Cardiac muscle cell (in vitro differentiated cells and primary cell): ENCODE results near the gene GPBP1L1. TPM values are rescaled to one million over a fixed set of nuclear protein-coding genes. Genes with fewer than 3 reads are reported as not detected.

Source experiments
- DNase-seq, 2 donors: peaks; one replicate each; pipeline versions ENCODE4 v3.0.0 to v3.0.0-alpha.2; 2010 to 2017; ENCODE audit warnings: low read depth in 1 of 2, low spot score in 1 of 2
- H3K27ac ChIP-seq: fragments of 200-600 bp; sonication (generic); 2 replicates; pipeline ENCODE4 v1.5.1; 2016
- H3K27me3 ChIP-seq: fragments of 200-600 bp; sonication (generic); 2 replicates; pipeline ENCODE4 v1.6.0; 2016; ENCODE audit warnings: control low read depth
- H3K36me3 ChIP-seq: fragments of 200-600 bp; sonication (generic); 2 replicates; pipeline ENCODE4 v1.5.1; 2016; ENCODE audit warnings: control low read depth
- H3K4me1 ChIP-seq: fragments of 200-600 bp; sonication (generic); 2 replicates; pipeline ENCODE4 v1.8.1; 2017; ENCODE audit warnings: low read depth, mild to moderate bottlenecking, mixed run types
- H3K4me3 ChIP-seq: fragments of 200-600 bp; sonication (generic); 2 replicates; pipeline ENCODE4 v1.5.1; 2016; ENCODE audit warnings: mild to moderate bottlenecking
- H3K9me3 ChIP-seq: fragments of 200-600 bp; sonication (generic); 2 replicates; pipeline ENCODE4 v1.5.1; 2017; ENCODE audit warnings: low read depth, mild to moderate bottlenecking, control low read depth
- polyA plus RNA-seq: library from polyadenylated mRNA; unstranded; fragments of >200 nt; fragmentation: Nextera tagmentation; extraction: Ambion mirVana; gene quantifications from 2 replicates; pipeline ENCODE4 v1.2.1, GENCODE V29; 2016
- total RNA-seq: library from RNA; depleted of rRNA; stranded (reverse); fragments of >200 nt; gene quantifications from 2 replicates; pipeline ENCODE4 v1.2.3, GENCODE V29; 2016
- TF ChIP-seq, protein P1 (sequence below): IDR thresholded peaks from 2 replicates; pipeline ENCODE4 v1.5.1; 2012; ENCODE audit warnings: low read depth, mild to moderate bottlenecking, low read length

Gene GPBP1L1
- total and polyA plus RNA-seq, 2 experiments from 2014 or later, result 79.5 to 96.3 TPM

DNA sequence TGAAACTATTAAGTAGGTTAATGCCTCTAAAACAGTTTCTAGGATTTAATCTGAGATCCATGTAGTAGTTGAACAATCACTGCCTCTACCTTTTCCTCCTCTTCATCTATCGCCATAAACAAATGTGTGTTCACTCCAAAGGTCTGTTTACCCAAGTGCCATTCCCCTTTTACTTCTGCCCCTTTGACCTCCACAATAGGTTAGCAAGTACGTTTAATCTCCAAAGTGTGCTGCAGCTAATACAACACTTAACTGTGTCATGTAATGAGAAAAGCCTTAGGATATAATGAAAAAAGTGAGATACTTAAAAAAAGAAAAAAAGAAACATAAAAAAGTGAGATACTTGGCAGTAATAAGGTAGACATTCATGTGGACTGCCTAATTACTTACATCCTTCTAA, 28.2 kb downstream of the GPBP1L1 start:
- no peaks in the 10 kb centered on the region for H3K27me3 ChIP-seq
- H3K36me3 ChIP-seq, result peaks cover 72% of the 10 kb centered on the region
- H3K4me3 ChIP-seq, result no peak overlapping the region
- H3K4me1 ChIP-seq, result no peaks in the 10 kb centered on the region
- no peaks in the 10 kb centered on the region for H3K9me3 ChIP-seq
- H3K27ac ChIP-seq, result no peak overlapping the region
- DNase-seq, result no peak
- TF ChIP-seq, protein P1, sequence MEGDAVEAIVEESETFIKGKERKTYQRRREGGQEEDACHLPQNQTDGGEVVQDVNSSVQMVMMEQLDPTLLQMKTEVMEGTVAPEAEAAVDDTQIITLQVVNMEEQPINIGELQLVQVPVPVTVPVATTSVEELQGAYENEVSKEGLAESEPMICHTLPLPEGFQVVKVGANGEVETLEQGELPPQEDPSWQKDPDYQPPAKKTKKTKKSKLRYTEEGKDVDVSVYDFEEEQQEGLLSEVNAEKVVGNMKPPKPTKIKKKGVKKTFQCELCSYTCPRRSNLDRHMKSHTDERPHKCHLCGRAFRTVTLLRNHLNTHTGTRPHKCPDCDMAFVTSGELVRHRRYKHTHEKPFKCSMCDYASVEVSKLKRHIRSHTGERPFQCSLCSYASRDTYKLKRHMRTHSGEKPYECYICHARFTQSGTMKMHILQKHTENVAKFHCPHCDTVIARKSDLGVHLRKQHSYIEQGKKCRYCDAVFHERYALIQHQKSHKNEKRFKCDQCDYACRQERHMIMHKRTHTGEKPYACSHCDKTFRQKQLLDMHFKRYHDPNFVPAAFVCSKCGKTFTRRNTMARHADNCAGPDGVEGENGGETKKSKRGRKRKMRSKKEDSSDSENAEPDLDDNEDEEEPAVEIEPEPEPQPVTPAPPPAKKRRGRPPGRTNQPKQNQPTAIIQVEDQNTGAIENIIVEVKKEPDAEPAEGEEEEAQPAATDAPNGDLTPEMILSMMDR, result no peak

DNA sequence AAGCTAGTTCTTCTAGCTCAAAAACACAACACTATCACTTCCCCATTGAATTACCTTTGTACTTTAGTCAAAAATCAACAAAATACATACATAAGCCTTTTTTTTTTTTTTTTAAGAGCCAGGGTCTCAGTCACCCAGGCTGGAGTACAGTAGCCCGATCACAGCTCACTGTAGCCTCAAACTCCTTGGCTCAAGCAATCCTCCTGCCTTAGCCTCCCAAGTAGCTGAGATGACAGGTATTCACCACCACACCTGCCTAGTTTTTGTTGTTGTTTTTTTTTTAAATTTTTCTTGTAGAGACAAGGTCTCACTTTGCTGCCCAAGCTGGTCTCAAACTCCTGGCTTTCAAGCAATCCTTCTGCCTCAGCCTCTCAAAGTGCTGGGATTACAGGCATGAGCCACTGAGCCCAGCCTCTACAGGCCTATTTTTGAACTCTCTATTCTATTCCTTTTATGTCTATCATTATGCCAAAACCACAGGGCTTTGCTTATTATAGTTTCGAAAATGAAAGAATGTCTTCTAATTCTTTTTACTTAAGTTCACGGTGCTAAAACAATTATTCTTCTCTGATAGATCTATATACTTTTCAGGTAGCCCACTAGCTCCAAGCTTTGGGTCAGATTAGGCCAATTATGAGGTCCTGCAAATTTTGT, 29.6 kb downstream of the GPBP1L1 start:
- Histone ChIP-seq H3K4me1 (no peaks in the 10 kb centered on the region), H3K27me3 (no peaks in the 10 kb centered on the region), H3K36me3 (peaks cover 85% of the 10 kb centered on the region), H3K27ac (no peak overlapping the region), H3K4me3 (no peak overlapping the region), H3K9me3 (no peaks in the 10 kb centered on the region)
- no peak for DNase-seq
- TF ChIP-seq, protein P1, result no peak

DNA sequence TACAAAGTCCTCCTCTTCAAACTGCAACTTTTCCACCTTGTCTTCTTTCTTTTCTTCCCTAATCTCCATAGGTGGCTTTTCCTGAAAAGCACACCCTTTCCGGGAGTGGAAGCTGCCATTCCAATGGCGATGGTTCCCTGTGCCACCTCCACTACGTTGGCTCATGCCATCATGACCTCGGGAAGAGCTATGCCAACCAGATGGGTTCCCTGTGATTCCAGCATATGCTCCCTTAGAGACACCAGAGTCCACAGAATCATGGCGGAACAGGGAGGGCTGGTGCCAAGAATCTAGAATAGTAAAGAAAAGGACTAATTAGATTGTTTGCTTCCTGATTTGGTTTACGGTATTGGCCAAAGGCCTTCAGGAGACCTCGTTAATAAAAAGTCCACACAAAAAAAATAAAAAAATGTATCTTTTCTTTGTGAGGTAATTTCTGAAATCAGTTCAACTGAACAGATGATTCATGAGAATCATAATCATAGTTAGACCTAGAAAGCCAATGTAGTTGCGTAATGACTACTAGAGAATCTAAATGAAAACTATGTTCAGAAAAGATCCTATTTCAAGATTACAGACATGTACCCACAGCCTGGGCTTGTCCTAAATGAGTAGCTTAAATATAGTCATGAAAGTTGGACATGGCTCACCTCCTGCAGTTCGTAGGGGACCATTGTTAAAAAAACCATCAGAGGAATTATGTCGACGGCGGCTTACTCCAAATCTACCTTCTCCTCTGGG, 31.6 kb downstream of the GPBP1L1 start:
- H3K4me3 ChIP-seq, result no peak overlapping the region
- H3K36me3 ChIP-seq, result peaks cover 88% of the 10 kb centered on the region
- no peaks in the 10 kb centered on the region for H3K27me3 ChIP-seq
- peak in 1 of 2 donors; percentile 12 for DNase-seq
- TF ChIP-seq, protein P1, result no peak
- H3K4me1 ChIP-seq, result no peaks in the 10 kb centered on the region
- H3K27ac ChIP-seq, result no peak overlapping the region
- H3K9me3 ChIP-seq, result no peaks in the 10 kb centered on the region

- peak overlapping the region; percentile 53 for H3K27ac ChIP-seq
- peaks cover 29% of the 10 kb centered on the region for H3K36me3 ChIP-seq
- DNase-seq, result peak; percentile 15 to 78
- no peak overlapping the region for H3K4me3 ChIP-seq
- no peaks in the 10 kb centered on the region for H3K9me3 ChIP-seq
- TF ChIP-seq, protein P1, result no peak
- H3K27me3 ChIP-seq, result no peaks in the 10 kb centered on the region
- peaks cover 3% of the 10 kb centered on the region for H3K4me1 ChIP-seq
These were observed 38.9 kb downstream of the GPBP1L1 start for GRCh38 chr1:45647248-45648021.

- Histone ChIP-seq H3K27me3 (no peaks in the 10 kb centered on the region), H3K4me1 (peaks cover 3% of the 10 kb centered on the region), H3K36me3 (peaks cover 25% of the 10 kb centered on the region), H3K27ac (no peak overlapping the region), H3K9me3 (no peaks in the 10 kb centered on the region), H3K4me3 (no peak overlapping the region)
- TF ChIP-seq, protein P1, result no peak
- no peak for DNase-seq
These were observed 41.7 kb downstream of the GPBP1L1 start for GRCh38 chr1:45644661-45645060.
